ENCODE results near the gene RAD17. TPM values are rescaled to one million over a fixed set of nuclear protein-coding genes. Genes with fewer than 3 reads are reported as not detected.
"Not testable (repeated sequence)": the region's sequence is repeated elsewhere in the genome, so short reads cannot be mapped to it uniquely, and the experiment has no call there.

The RAD17 gene, protein sequence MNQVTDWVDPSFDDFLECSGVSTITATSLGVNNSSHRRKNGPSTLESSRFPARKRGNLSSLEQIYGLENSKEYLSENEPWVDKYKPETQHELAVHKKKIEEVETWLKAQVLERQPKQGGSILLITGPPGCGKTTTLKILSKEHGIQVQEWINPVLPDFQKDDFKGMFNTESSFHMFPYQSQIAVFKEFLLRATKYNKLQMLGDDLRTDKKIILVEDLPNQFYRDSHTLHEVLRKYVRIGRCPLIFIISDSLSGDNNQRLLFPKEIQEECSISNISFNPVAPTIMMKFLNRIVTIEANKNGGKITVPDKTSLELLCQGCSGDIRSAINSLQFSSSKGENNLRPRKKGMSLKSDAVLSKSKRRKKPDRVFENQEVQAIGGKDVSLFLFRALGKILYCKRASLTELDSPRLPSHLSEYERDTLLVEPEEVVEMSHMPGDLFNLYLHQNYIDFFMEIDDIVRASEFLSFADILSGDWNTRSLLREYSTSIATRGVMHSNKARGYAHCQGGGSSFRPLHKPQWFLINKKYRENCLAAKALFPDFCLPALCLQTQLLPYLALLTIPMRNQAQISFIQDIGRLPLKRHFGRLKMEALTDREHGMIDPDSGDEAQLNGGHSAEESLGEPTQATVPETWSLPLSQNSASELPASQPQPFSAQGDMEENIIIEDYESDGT
- total RNA-seq, result 10 to 100 TPM; 27.7 to 31.3 TPM

DNA sequence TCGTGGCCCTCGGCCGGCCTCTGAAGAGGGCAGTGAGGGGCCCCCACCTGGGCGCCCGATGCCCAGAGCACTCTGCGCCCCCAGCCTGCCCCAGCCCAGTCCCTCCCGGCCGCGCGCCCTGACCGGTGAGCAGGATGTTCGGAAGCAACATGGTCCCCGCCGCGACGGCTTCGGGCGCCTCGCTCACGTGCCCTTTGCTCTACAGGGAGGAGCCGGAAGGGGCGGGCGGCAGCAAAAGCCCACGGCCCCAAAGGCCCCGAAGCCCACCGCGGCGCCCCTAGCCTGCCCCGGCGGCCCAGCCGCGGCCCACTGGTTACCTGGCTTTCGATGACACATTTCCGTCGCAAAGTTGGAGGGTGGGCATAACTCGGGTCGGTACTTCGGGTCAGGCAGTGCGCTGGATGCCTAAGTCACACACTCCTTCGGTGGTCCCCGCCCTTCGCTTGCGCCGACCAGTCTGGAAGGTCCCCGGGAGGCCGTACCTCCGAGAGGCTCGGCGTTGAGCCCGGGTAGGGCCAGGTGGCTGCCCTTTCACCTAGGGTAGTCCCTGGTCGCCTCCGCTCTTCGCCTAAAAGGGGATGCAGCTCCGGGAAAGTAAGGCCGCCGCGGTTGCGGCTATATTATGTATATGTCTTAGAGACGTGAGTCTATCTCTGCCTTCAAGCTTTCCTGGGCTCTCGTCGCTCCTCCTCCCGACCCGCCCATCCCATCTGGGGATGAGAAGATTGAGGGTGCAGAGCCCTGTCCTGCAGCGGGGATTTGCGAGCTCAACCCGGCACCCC is at the start of gene RAD17, which contains the start of the genes AK6 and TAF9:
Gene RAD17, plus strand, starts transcription at position 479 of the 782 bp plus-strand sequence. CDS start 2,391 bp downstream, outside the sequence.
Gene AK6, minus strand, starts transcription at position 181 of the 782 bp plus-strand sequence. Its CDS starts 30 bp downstream, at position 151.
Gene TAF9, minus strand, starts transcription at position 181 of the 782 bp plus-strand sequence. CDS start 3,783 bp downstream, outside the sequence.
- H3K27ac Mint-ChIP-seq, result peak within 1 kb of the TSS; percentile 99
- H3K27me3 Mint-ChIP-seq, result no peaks in the 10 kb centered on the region
- DNase-seq (peak; percentile 95), ATAC-seq (peak; percentile 94)
- H3K4me1 Mint-ChIP-seq, result peaks cover 41% of the 10 kb centered on the region
- ChIA-PET POLR2A (interaction anchor here (0.6 to 1.7 kb wide), 3 partner anchors 32 to 135 kb away, joined by 3 to 5 read pairs (median 4); partner anchors contain the start of genes CCDC125 and CDK7), CTCF (interaction anchor here (1.8 kb wide), 1 partner anchor 276 kb away, joined by 6 read pairs; the partner anchor contains the start of gene SLC30A5)
- peak within 1 kb of the TSS; percentile 97 for H3K4me3 Mint-ChIP-seq
- H3K9me3 Mint-ChIP-seq (ENCODE audit: low read depth), result no peaks in the 10 kb centered on the region
- H3K36me3 Mint-ChIP-seq (ENCODE audit: low read depth), result peaks cover 38% of the 10 kb centered on the region
- intact Hi-C loops (cut with DNase I, micrococcal nuclease), result loop anchor here (1.0 to 2.0 kb wide), 10 partner anchors 37 to 326 kb away; partner anchors contain the start of genes CCDC125 (in 2 of the 2), CDK7 (in 2 of the 2), CENPH (in 2 of the 2) and CCNB1 (in 1 of the 2)

DNA sequence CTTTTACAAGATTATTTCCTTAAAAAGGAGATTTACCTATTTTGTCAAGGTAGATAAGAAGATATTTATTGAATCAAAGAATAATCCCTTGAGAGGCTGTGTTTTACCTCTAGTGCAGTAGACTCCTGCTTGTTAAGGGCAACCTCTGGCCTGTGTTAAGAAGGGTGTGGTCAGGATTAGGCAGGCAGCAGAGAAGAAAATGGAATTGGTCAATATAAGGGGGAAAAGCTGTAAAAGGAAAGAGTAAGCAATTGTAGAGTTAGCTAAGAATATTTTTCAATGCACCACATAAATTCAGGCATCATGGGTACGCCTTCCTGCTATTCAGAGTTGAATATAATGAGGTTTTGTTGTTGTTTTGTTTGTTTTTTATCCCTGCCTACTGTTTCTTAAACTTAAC is 43.3 kb upstream of the RAD17 start:
- ChIA-PET POLR2A (no interaction called here), CTCF (no interaction called here)
- intact Hi-C loops (cut with DNase I, micrococcal nuclease), result no loop called here
- H3K4me1 Mint-ChIP-seq, result no peaks in the 10 kb centered on the region
- H3K4me3 Mint-ChIP-seq, result no peak overlapping the region
- H3K27ac Mint-ChIP-seq, result no peak overlapping the region
- ATAC-seq, result no peak
- no peaks in the 10 kb centered on the region for H3K9me3 Mint-ChIP-seq (ENCODE audit: low read depth)
- no peak for DNase-seq
- H3K27me3 Mint-ChIP-seq, result no peaks in the 10 kb centered on the region
- peaks cover 3% of the 10 kb centered on the region for H3K36me3 Mint-ChIP-seq (ENCODE audit: low read depth)

DNA sequence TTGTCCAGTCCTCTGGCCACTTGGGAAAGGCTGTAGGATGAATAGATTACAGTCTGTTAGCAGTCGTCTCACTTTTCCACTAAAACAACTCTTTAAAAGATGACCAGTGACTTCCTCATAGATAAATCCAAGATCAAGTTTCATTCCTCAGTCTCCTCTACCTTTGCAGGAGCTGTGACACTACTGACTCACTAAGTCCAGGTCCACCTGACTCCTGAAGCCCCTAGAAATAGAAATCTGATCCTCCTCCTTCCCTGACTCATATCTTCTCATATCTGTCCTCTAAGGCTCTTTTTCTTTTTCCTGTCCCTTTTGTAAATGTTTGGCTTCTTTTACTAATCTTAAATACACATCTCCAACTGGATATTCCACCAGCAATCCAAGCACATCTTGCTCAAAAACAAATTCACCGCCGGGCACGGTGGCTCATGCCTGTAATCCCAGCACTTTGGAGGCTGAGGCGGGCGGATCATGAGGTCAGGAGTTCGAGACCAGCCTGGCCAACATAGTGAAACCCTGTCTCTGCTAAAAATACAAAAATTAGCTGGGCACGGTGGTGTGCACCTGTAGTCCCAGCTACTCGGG is 39.6 kb upstream of the RAD17 start:
- no peaks in the 10 kb centered on the region for H3K9me3 Mint-ChIP-seq (ENCODE audit: low read depth)
- POLR2A ChIA-PET, result no interaction called here
- no peak overlapping the region for H3K4me3 Mint-ChIP-seq
- CTCF ChIA-PET, result no interaction called here
- no peaks in the 10 kb centered on the region for H3K27me3 Mint-ChIP-seq
- peaks cover 5% of the 10 kb centered on the region for H3K36me3 Mint-ChIP-seq (ENCODE audit: low read depth)
- no peak overlapping the region for H3K27ac Mint-ChIP-seq
- no peak for ATAC-seq
- intact Hi-C loops (cut with DNase I, micrococcal nuclease), result loop anchor here (10.0 kb wide), 4 partner anchors 95 to 1115 kb away; partner anchors contain the start of genes CCNB1 (in 1 of the 2), CDK7 (in 1 of the 2) and PIK3R1 (in 1 of the 2)
- DNase-seq, result no peak
- peaks cover 15% of the 10 kb centered on the region for H3K4me1 Mint-ChIP-seq

DNA sequence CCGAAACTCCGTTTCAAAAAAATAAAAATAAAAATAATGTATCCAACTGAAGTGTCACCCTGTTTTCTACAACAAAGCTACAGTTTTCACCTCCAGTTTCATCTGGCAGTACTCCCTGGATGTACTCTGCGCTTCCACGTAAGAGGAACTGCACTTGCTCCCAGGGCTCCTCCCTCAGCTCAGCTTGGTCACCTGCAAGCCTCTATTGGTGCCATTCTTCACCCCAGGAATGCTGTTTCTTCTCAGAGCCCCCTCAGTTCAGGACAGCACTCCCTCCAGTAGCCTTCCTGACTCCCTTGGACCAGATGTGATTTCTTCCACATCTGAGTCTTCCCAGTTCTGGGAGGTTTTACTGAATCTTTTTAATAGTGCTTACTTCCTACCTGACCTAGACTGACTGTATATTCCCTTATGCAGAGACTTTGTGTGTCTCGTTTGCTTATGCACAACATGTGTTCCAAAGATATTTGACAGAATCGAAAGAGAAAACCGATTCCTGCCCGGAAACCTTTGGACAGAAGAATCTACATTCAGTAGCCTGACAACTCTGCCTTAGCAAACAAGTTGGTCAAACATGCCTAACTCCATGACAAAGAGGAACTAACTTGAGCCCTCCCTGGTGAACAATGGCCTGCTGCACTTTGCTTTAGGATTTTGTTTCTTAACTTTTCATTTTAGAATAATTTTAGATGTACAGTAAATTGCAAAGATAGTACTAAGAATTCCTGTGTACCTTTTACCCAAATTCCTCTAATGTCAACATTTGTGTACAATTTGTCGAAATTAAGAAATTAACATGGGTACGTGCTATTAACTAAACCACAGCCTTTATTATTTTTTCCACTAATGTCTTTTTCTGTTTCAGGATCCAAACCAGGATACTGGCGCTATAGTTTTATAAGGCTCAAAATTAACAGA is 37.8 kb upstream of the RAD17 start:
- no peaks in the 10 kb centered on the region for H3K9me3 Mint-ChIP-seq (ENCODE audit: low read depth)
- no peaks in the 10 kb centered on the region for H3K27me3 Mint-ChIP-seq
- H3K36me3 Mint-ChIP-seq (ENCODE audit: low read depth), result peaks cover 5% of the 10 kb centered on the region
- peaks cover 15% of the 10 kb centered on the region for H3K4me1 Mint-ChIP-seq
- POLR2A ChIA-PET, result interaction anchor here (0.6 to 1.2 kb wide), 3 partner anchors 14 to 97 kb away, joined by 3 to 5 read pairs (median 4); partner anchors contain the start of genes AK6, CDK7, RAD17 and TAF9
- ATAC-seq (no peak), DNase-seq (no peak)
- H3K4me3 Mint-ChIP-seq, result peak overlapping the region; percentile 75
- intact Hi-C loops (cut with DNase I, micrococcal nuclease), result loop anchor here (1.0 to 10.0 kb wide), 9 partner anchors 38 to 1117 kb away; partner anchors contain the start of genes AK6 (in 2 of the 2), CDK7 (in 2 of the 2), RAD17 (in 2 of the 2) and TAF9 (in 2 of the 2)
- CTCF ChIA-PET, result interaction anchor here (0.8 to 1.2 kb wide), 2 partner anchors 30 to 238 kb away, joined by 3 to 8 read pairs; partner anchors contain the start of gene SLC30A5
- H3K27ac Mint-ChIP-seq, result peak overlapping the region; percentile 98

DNA sequence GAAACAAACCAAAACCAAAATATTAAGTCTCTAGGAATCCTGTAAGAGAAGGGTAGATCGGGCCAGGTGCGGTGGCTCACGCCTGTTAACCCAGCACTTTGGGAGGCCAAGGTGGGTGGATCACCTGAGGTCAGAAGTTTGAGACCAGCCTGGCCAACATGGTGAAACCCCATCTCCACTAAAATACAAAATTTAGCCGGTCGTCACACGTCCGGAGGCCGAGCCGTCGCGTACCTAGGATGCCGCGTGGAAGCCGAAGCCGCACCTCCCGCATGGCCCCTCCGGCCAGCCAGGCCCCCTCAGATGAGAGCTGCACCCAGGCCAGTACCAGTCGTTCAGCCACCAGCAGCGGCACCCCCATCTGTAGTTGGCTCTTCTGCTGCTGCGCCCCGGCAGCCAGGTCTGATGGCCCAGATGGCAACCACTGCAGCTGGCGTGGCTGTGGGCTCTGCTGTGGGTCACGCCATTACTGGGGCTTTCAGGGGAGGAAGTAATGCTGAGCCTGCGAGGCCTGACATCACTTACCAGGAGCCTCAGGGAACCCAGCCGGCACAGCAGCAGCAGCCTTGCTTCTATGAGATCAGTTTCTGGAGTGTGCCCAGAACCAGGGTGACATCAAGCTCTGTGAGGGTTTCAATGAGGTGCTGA is 35.8 kb upstream of the RAD17 start:
- H3K27ac Mint-ChIP-seq; H3K27me3 Mint-ChIP-seq; H3K36me3 Mint-ChIP-seq (ENCODE audit: low read depth); ATAC-seq; H3K9me3 Mint-ChIP-seq (ENCODE audit: low read depth); POLR2A ChIA-PET; DNase-seq; H3K4me3 Mint-ChIP-seq: not testable (repeated sequence)
- intact Hi-C loops (cut with DNase I, micrococcal nuclease), result loop anchor here (1.0 to 10.0 kb wide), 7 partner anchors 99 to 1119 kb away; partner anchors contain the start of genes CCNB1 (in 1 of the 2), CDK7 (in 1 of the 2) and PIK3R1 (in 1 of the 2)
- CTCF ChIA-PET, result interaction anchor here (0.7 to 1.7 kb wide), 8 partner anchors 9 to 240 kb away, joined by 3 to 5 read pairs (median 3); partner anchors contain the start of gene SLC30A5
- H3K4me1 Mint-ChIP-seq, result peaks cover 15% of the 10 kb centered on the region

DNA sequence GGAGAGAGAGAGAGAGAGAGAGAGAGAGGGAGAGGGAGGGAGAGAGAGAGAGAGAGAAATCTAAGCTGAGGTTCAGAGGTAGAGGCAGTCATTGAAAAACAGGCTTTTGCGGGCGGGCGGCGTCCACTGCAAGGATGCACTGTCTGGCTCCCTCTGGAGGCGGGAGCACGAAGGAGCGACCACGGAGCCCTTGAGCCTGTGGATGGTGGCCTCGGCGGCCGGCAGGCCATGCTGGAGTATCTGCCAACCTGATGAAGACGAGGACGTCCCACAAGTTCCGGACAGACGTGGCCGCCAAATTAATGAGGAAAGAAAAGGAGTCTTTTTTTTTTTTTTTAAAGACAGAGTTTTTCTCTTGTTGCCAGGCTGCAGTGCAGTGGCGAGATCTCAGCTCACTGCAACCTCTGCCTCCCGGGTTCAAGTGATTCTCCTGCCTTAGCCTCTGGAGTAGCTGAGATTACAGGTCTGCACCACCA is 34.8 kb upstream of the RAD17 start:
- ChIA-PET CTCF (interaction anchor here (0.6 to 1.7 kb wide), 14 partner anchors 8 to 305 kb away, joined by 3 to 7 read pairs (median 3); partner anchors contain the start of genes CDK7 and SLC30A5), POLR2A (interaction anchor here (0.7 to 0.8 kb wide), 2 partner anchors 33 to 118 kb away, joined by 3 to 4 read pairs; a partner anchor contains a TSS)
- Mint-ChIP-seq H3K36me3 (ENCODE audit: low read depth) (peaks cover 5% of the 10 kb centered on the region), H3K27me3 (no peaks in the 10 kb centered on the region), H3K9me3 (ENCODE audit: low read depth) (no peaks in the 10 kb centered on the region), H3K27ac (no peak overlapping the region), H3K4me3 (no peak overlapping the region), H3K4me1 (peaks cover 15% of the 10 kb centered on the region)
- DNase-seq (peak; percentile 91), ATAC-seq (peak; percentile 78)
- intact Hi-C loops (cut with DNase I, micrococcal nuclease), result loop anchor here (1.0 to 10.0 kb wide), 7 partner anchors 100 to 1120 kb away; partner anchors contain the start of genes CCNB1 (in 1 of the 2), CDK7 (in 1 of the 2) and PIK3R1 (in 1 of the 2)

DNA sequence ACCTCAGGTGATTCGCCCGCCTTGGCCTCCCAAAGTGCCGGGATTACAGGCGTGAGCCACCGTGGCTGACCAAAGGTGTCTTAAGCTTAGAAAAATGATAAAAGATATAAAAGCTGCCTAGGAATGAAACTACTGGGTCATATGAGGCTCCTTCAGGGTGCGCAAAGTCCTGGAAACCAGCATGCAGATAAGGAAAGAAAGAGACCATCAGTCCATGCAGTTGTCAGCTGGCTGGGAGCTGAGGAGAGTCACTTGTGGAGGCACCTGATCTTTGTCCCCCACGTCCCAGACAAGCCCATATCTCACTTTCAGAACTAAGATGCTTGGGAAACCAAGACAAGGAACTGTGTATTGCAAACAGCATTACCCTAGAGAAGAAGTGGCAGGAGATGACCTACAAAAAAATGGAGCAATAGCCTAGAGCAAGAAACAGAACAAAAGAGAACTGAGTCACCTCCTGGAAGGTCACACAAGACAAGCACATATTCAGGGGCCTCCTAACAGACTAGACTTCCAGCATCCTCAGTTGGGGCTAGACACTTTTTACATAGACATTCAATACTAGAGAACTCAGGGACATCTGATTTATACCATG is 34.2 kb upstream of the RAD17 start:
- Mint-ChIP-seq H3K36me3 (ENCODE audit: low read depth) (peaks cover 3% of the 10 kb centered on the region), H3K27ac (no peak overlapping the region), H3K9me3 (ENCODE audit: low read depth) (no peaks in the 10 kb centered on the region), H3K4me3 (no peak overlapping the region), H3K4me1 (peaks cover 15% of the 10 kb centered on the region), H3K27me3 (no peaks in the 10 kb centered on the region)
- no peak for DNase-seq
- POLR2A ChIA-PET, result interaction anchor here (0.6 to 0.8 kb wide), 2 partner anchors 9 to 118 kb away, joined by 4 read pairs; a partner anchor contains a TSS
- intact Hi-C loops (cut with DNase I, micrococcal nuclease), result loop anchor here (2.0 to 10.0 kb wide), 6 partner anchors 101 to 1121 kb away; partner anchors contain the start of genes CCNB1 (in 1 of the 2), CDK7 (in 1 of the 2) and PIK3R1 (in 1 of the 2)
- CTCF ChIA-PET, result interaction anchor here (0.6 to 1.7 kb wide), 8 partner anchors 7 to 306 kb away, joined by 3 to 7 read pairs (median 4); partner anchors contain the start of gene CDK7
- no peak for ATAC-seq

DNA sequence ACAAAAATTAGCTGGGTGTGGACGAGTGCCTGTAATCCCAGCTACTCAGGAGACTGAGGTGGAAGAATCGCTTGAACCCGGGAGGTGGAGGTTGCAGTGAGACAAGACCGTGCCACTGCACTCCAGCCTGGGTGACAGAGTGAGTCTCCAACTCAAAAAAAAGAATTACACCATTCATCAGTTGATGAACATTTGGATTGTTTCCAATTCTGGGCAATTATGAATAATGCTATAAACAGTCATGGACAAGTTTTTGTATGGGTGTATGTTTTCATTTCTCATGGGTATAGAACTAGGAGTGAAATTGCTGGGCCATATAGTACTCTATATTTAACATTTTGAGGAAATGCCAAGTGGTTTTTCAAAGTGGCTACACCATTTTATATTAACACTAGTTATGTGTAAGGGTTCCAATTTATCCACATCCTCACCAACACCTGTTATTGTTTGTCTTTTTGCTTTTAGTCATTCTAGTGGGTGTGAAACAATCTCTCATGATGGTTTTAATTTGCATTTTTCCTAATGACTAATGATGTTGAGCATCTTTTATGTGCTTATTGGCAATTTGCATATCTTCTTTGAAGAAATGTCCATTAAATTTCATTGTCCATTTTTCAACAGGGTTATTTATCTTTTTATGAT is 28.0 kb upstream of the RAD17 start:
- ChIA-PET CTCF (no interaction called here), POLR2A (no interaction called here)
- intact Hi-C loops (cut with DNase I, micrococcal nuclease), result no loop called here
- no peak overlapping the region for H3K4me3 Mint-ChIP-seq
- ATAC-seq (no peak), DNase-seq (no peak)
- H3K9me3 Mint-ChIP-seq (ENCODE audit: low read depth), result no peaks in the 10 kb centered on the region
- H3K36me3 Mint-ChIP-seq (ENCODE audit: low read depth), result no peaks in the 10 kb centered on the region
- H3K4me1 Mint-ChIP-seq, result no peaks in the 10 kb centered on the region
- no peaks in the 10 kb centered on the region for H3K27me3 Mint-ChIP-seq
- no peak overlapping the region for H3K27ac Mint-ChIP-seq

Measured in activated CD4-positive, alpha-beta T cell treated with anti-CD3 and anti-CD28 coated beads for 36 hours (primary cell).